ENCODE data around the gene MYH2.

Gene MYH2

DNA sequence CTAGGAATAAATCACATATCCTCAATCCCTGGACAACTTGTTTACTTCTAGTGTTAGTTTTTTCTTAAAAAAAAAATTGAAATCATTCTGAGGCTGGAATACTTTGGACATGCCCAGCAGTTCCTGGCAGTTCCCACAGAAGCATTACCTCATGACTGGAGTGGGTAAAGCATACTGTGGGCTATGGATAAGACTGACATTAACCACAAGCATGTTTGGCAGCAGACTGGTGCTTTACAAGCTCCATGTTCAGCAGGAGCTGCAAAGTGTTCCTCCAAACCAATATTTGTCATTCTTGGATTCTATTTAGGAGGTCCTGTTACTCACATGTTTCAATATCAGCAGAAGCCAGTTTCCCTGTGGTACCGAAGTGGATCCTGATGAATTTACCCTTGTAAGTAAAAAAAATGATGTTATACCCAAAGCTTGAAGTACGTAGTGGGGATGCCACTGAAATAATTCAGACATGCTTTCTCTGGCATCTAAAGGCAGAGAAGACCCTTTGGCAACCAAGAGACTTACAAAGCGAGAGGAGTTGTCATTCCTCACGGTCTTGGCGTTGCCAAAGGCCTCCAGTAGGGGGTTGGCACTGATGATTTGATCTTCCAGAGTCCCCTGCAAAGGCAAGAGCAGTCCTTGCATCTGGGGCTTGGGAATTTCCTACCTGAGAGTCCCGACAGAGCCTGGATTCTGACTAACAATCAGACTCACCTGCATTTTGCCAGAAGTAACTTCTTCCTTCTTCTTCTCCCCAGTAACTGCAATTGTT lies 36.0 kb downstream of the MYH2 start:
- DNase-seq: no peak

DNA sequence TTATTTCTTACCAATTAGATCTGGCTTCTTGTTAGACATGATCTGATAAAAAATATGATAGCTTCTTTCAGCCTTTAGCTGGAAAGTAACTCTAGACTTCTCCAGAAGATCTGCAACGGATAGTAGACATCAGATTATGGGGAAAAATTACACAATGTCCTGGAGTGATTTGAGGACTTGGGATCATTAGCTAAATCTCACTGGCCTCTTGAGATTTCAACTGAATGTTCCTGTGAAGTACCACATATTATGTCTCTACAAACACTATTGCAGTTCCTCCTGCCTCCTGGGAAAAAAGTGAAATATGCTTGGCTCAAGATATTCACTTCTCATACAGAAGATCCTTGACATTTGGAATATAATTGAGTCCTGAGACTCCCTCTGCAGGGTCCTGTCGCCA lies 36.6 kb downstream of the MYH2 start:
- no peak for DNase-seq

DNA sequence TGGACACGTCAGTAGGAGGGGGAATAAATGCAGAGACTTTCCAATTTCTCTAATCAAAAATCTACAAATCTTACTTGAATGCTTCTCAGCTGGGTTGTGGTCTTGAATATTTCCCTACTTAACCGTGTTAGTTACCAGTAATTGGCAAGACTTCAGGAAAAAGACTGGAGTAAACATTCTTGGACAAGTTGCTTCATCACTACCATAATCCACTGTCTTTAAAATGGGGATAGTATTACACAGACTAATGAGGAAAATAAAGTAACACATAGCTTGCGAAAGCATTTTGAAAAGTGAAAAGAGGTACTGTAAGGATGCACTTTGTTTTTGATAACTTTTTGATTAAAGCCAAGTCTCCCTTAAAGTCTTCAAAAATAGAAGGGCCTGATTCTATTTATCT lies 49.5 kb downstream of the MYH2 start:
- DNase-seq: no peak

DNA sequence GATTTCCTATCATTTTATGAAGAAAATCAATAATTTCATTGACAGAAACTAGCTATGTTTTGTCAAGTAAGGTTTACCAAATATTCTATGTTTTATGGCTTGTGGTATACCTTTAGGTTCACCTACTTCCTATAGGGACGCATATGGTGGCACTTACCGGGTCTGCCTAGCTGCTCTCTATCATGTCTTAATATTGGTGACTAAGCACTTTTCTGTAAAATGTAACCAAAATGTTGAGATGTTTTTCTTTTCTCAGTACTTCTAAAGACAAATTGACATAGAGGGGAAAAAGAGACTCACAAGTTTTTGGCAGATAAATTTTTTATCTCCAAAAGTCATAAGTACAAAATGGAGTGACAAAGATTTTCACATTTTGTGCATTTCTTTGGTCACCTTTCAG lies 57.5 kb downstream of the MYH2 start:
- no peak for DNase-seq

DNA sequence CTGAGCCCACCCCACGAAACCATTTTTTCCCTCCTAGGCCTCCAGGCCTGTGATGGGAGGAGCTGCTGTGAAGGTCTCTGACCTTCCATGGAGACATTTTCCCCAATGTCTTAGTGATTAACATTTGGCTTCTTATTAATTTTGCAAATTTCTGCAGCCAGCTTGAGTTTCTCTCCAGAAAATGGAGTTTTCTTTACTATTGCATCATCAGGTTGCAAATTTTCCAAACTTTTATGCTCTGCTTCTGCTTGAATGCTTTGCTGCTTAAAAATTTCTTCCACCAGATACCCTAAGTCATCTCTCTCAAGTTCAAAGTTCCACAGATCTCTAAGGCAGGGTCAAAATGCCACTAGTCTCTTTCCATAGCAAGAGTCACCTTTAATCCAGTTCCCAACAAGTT lies 67.2 kb downstream of the MYH2 start:
- DNase-seq: no peak

DNA sequence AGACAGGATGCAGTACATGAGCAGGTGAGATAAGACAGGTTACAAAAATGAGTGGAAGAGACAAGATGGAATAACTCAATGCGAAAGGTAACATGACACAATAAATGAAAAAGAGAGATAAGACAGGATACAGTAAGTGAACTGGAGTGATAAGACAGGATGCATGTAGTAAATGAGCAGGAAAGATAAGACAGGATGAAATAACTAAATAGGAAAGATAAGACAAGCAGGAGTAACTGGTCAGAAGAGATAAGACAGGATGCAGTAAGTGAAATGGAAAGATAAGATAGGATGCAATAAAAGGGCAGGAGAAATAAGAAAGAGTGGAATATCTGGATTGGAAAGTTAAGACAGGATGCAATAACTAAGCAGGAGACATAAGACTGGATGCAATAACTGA lies 71.8 kb downstream of the MYH2 start:
- no peak for DNase-seq

DNA sequence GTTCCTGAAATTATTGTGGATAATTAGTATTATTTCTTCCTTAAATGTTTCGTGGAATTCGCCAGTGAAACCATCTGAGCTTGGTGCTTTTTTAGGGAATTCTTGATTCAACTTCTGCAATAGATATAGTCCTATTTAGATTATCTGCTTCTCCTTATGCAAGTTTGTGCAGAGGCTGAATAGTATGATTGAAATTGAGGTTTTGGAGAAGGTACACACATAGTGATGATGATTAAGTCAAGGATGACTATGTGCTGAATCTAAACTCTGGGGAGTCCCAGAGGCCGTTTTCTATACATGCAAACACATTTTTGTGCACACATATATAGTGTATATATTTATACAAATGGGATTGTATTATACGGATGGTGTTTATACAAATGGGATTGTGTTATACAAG lies 74.9 kb downstream of the MYH2 start:
- DNase-seq: no peak

DNA sequence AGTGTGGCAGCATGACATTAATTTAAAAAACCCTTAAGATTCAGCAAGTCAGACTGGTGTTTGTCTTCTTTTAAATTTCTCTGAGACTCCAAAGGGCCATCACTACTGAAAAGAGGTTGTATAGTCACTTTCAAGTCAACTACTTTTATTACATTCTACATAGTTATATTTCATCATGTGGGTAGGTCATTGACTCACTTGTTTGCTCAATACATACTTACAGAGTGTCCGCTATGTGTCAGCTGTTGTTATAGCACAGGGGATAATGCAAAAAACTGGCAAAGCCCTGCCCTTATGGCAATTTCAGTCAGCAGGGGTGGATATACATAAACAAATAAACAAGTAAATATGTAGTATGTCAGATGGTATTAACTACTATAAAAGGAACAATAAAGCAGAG lies 77.6 kb downstream of the MYH2 start:
- no peak for DNase-seq
